KMS-11 (cell line): ENCODE measurements around the gene ZNF821.

Experiments used
- H2AFZ ChIP-seq: fragments of 200-600 bp; sonication (generic); 2 replicates; pipeline ENCODE4 v1.6.1; 2016; ENCODE audit warnings: antibody characterized with exemption, mixed run types, low read depth
- H3K27ac ChIP-seq: fragments of 200-600 bp; sonication (generic); 2 replicates; pipeline ENCODE4 v1.6.1; 2016; ENCODE audit warnings: mild to moderate bottlenecking, mixed run types
- H3K27me3 ChIP-seq: fragments of 200-600 bp; sonication (generic); 2 replicates; pipeline ENCODE4 v1.6.1; 2017; ENCODE audit warnings: mild to moderate bottlenecking, low read depth, mixed run types, moderate library complexity; ENCODE audit not compliant: insufficient read depth
- H3K36me3 ChIP-seq: fragments of 200-600 bp; sonication (generic); 2 replicates; pipeline ENCODE4 v1.6.1; 2017; ENCODE audit warnings: mild to moderate bottlenecking, mixed run types; ENCODE audit not compliant: insufficient read depth
- H3K4me1 ChIP-seq: fragments of 200-600 bp; sonication (generic); 2 replicates; pipeline ENCODE4 v1.6.1; 2016; ENCODE audit warnings: mild to moderate bottlenecking, low read depth, mixed run types; ENCODE audit not compliant: poor library complexity, severe bottlenecking
- H3K4me2 ChIP-seq: fragments of 200-600 bp; sonication (generic); 2 replicates; pipeline ENCODE4 v1.7.0; 2016; ENCODE audit warnings: mild to moderate bottlenecking, mixed run types
- H3K4me3 ChIP-seq: fragments of 200-600 bp; sonication (generic); IDR thresholded peaks from 2 replicates; pipeline ENCODE4 v1.6.1; 2017; ENCODE audit warnings: low read depth, low read length, mixed read lengths; ENCODE audit not compliant: insufficient read depth
- H3K79me2 ChIP-seq: fragments of 200-600 bp; sonication (generic); 2 replicates; pipeline ENCODE4 v1.6.1; 2016; ENCODE audit warnings: low read depth, mixed run types; ENCODE audit not compliant: insufficient read depth
- H3K9ac ChIP-seq: fragments of 200-600 bp; sonication (generic); 2 replicates; pipeline ENCODE4 v1.6.1; 2016; ENCODE audit warnings: mild to moderate bottlenecking, mixed run types
- H4K20me1 ChIP-seq: fragments of 200-600 bp; sonication (generic); 2 replicates; pipeline ENCODE4 v1.6.1; 2016; ENCODE audit warnings: mild to moderate bottlenecking, mixed run types; ENCODE audit not compliant: insufficient read depth
- TF ChIP-seq, protein P1 (sequence below): fragments of 200-600 bp; sonication (generic); conservative IDR thresholded peaks from 2 replicates; pipeline ENCODE4 v1.6.1; 2017; ENCODE audit warnings: low read depth, mild to moderate bottlenecking, antibody characterized with exemption, low read length, moderate library complexity, mixed read lengths

Gene ZNF821

DNA sequence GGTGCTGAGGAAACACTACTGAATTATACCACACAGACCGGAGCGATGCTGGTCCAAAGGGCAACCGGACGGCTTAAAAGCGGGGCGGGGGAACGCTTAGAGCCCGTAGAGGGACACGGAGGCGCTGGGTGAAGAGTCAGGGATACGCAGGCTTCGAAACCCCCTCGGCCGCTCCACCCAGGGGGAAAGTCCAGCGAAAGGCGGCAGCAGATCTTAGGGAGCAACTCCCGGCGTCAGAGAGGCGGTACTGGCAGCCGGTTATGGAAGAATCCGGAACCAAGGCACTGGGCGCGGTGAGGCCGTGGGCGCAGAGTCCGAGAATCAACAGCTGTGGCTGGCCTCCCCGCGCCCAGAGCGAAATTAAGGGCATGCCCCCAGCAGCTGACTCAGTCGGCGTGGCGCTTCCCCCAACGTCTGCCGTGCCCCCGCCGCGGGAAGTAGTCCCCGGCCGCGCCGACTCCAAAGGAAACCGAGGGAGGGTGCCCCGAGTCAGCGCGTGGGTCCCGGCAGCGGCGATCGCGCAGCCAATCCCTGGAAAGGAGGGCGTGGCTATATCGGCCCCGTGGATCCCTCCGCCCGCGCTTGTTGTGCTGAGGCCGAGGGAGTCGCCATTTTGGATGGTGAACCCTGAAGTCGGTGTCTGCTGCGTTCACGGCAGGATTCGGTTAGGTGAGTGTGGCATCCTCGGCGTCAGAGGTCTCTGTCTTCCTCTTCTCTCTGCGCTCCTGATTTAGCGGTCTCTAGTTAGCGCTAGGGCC is 11.1 kb upstream of the ZNF821 start, which contains the start of gene IST1:
IST1 (plus strand) TSS at position 611 of the 758 bp plus-strand sequence. CDS start 20,110 bp downstream, outside the sequence.
- Histone ChIP-seq H3K79me2 (peaks cover 48% of the 10 kb centered on the region), H3K4me3 (no peak within 1 kb of the TSS), H3K4me1 (peaks cover 19% of the 10 kb centered on the region), H4K20me1 (peaks cover 5% of the 10 kb centered on the region; the same call in 1 of the 2 replicates), H3K9ac (peak within 1 kb of the TSS; percentile 92), H3K4me2 (peak within 1 kb of the TSS; percentile 96), H3K27me3 (no peaks in the 10 kb centered on the region), H2AFZ (peak within 1 kb of the TSS; percentile 98), H3K27ac (peak within 1 kb of the TSS; percentile 91), H3K36me3 (no peaks in the 10 kb centered on the region)
- TF ChIP-seq, protein P1, sequence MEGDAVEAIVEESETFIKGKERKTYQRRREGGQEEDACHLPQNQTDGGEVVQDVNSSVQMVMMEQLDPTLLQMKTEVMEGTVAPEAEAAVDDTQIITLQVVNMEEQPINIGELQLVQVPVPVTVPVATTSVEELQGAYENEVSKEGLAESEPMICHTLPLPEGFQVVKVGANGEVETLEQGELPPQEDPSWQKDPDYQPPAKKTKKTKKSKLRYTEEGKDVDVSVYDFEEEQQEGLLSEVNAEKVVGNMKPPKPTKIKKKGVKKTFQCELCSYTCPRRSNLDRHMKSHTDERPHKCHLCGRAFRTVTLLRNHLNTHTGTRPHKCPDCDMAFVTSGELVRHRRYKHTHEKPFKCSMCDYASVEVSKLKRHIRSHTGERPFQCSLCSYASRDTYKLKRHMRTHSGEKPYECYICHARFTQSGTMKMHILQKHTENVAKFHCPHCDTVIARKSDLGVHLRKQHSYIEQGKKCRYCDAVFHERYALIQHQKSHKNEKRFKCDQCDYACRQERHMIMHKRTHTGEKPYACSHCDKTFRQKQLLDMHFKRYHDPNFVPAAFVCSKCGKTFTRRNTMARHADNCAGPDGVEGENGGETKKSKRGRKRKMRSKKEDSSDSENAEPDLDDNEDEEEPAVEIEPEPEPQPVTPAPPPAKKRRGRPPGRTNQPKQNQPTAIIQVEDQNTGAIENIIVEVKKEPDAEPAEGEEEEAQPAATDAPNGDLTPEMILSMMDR: no peak

DNA sequence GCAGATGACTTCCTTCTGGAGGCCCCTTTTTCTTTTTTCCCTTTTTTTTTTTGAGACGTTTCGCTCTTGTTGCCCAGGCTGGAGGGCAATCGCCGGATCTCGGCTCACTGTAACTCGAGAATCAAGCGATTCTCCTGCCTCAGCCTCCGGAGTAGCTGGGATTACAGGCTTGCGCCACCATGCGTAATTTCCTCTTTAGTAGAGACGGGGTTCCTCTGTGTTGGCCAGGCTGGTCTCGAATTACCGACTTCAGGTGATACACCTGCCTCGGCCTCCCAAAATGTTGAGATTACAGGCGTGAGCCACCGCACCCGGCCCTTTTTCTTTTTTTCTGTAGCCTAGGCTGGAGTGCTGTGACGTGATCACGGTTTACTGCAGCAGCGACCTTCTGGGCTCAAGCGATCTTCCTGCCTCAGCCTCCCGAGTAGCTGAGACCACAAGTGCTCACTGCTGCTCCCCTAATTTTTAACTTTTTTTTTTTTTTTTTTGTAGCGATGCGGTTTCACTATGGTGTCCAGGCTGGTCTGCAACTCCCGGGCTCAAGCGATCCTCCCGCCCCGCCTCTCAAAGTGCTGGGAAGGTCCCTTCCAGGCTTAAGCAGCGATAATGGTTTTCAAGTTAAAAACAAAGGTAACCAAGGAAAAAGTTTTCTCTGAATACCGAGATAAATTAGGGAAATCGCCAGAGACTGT is 10.4 kb upstream of the ZNF821 start:
- TF ChIP-seq, protein P1: no peak
- H2AFZ ChIP-seq: peak overlapping the region; percentile 98

DNA sequence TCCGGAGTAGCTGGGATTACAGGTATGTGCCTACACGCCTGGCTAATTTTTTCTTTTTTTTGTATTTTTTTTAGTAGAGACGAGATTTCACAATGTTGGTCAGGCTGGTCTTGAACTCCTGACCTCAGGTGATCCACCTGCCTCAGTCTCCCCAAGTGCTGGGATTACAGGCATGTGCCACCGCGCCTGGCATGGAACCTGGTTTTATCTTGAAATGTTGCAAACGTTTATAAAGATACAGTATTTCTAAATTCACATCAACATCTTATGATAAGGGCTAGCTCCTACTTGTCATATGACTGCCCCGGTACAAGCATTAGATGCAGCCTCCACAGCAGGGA is 9.9 kb upstream of the ZNF821 start:
- TF ChIP-seq, protein P1: no peak
- peak overlapping the region; percentile 61 for H3K4me2 ChIP-seq
- peak overlapping the region; percentile 98 for H2AFZ ChIP-seq
- no peak overlapping the region for H3K4me3 ChIP-seq
- H4K20me1 ChIP-seq: peaks cover 5% of the 10 kb centered on the region; the same call in 1 of the 2 replicates
- peaks cover 35% of the 10 kb centered on the region for H3K79me2 ChIP-seq
- peaks cover 19% of the 10 kb centered on the region for H3K4me1 ChIP-seq
- H3K27me3 ChIP-seq: no peaks in the 10 kb centered on the region
- peak overlapping the region; percentile 91 for H3K27ac ChIP-seq
- H3K36me3 ChIP-seq: no peaks in the 10 kb centered on the region
- peak overlapping the region; percentile 92; the same call in 1 of the 2 replicates for H3K9ac ChIP-seq

More for the DNA sequence above, 10.4 kb upstream of the ZNF821 start:
- Histone ChIP-seq H3K27ac (peak overlapping the region; percentile 91), H3K4me1 (peaks cover 19% of the 10 kb centered on the region), H3K9ac (peak overlapping the region; percentile 92), H3K79me2 (peaks cover 41% of the 10 kb centered on the region), H3K27me3 (no peaks in the 10 kb centered on the region), H4K20me1 (peaks cover 5% of the 10 kb centered on the region; the same call in 1 of the 2 replicates), H3K36me3 (no peaks in the 10 kb centered on the region), H3K4me3 (no peak overlapping the region), H3K4me2 (peak overlapping the region; percentile 61)

DNA sequence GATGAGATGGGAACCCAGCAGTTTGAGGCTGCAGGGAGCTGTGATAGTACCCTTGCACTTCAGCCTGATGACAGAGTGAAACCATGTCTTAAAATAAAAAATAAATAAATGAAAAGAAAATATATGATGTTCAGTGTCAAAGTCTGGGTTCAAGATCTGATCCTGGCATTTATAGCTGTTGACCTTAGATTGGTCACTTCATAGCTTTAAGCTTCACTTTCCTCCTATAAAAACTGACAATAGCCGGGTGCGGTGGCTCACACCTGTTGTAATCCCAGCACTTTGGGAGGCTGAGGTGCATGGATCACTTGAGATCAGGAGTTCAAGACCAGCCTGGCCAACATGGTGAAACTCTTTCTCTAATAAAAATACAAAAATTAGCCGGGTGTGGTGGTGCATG is 5.2 kb upstream of the ZNF821 start:
- TF ChIP-seq, protein P1: no peak
- H3K9ac ChIP-seq: no peak overlapping the region
- H2AFZ ChIP-seq: no peak overlapping the region
- H3K27me3 ChIP-seq: no peaks in the 10 kb centered on the region
- no peaks in the 10 kb centered on the region for H4K20me1 ChIP-seq
- no peak overlapping the region for H3K4me3 ChIP-seq
- H3K4me2 ChIP-seq: no peak overlapping the region
- peaks cover 15% of the 10 kb centered on the region for H3K4me1 ChIP-seq
- no peak overlapping the region for H3K27ac ChIP-seq
- H3K79me2 ChIP-seq: no peaks in the 10 kb centered on the region
- no peaks in the 10 kb centered on the region for H3K36me3 ChIP-seq
